MM.1S (cell line): ENCODE results near the gene PTPRN2.

ENCODE experiments used
- CTCF ChIP-seq: fragments of 300-600 bp; sonication (generic); IDR thresholded peaks from 2 replicates; pipeline ENCODE4 v1.5.1; 2016; ENCODE audit warnings: antibody characterized with exemption, low read length, mixed read lengths
- EZH2 ChIP-seq: fragments of 300-600 bp; sonication (generic); optimal IDR thresholded peaks from 2 replicates; pipeline ENCODE3; 2017; ENCODE audit warnings: low read depth, mild to moderate bottlenecking, antibody characterized with exemption, low read length, mixed read lengths
- EZH2phosphoT487 ChIP-seq: fragments of 300-600 bp; sonication (generic); IDR thresholded peaks from 2 replicates; pipeline ENCODE4 v1.6.1; 2018; ENCODE audit warnings: antibody characterized with exemption, low read length

- no peak for TF ChIP-seq CTCF
- TF ChIP-seq EZH2 = no peak
- TF ChIP-seq EZH2phosphoT487 = no peak
Observed at GRCh38 chr7:157540606-157541294, 1046.9 kb downstream of the PTPRN2 start.
